Gastrocnemius medialis (tissue), 4 donors: ENCODE measurements around the gene HPCAL4.

Experiments
- CTCF ChIP-seq, 5 experiments: fragments of 450-650 bp in 3 of 5; fragments of 200-600 bp in 2 of 5; sonication (generic) in 2 of 5; IDR thresholded peaks in 4 of 5; conservative IDR thresholded peaks in 1 of 5; 1 replicate in 4 of 5; 2 replicates in 1 of 5; pipeline ENCODE4 v1.5.1; 2016 to 2019; ENCODE audit warnings: antibody characterized with exemption in 5 of 5, mild to moderate bottlenecking in 3 of 5, moderate library complexity in 3 of 5
- POLR2A ChIP-seq, 2 donors: fragments of 450-650 bp; IDR thresholded peaks; one replicate each; pipeline ENCODE4 v1.6.1; 2017; ENCODE audit warnings: antibody characterized with exemption in 2 of 2, mild to moderate bottlenecking in 2 of 2, moderate library complexity in 2 of 2

GRCh38 chr1:39700348-39700747, 9.1 kb upstream of the HPCAL4 start:
- TF ChIP-seq POLR2A (IDR thresholded peaks at IDR 0.05), result no peak
- TF ChIP-seq CTCF (IDR thresholded peaks at IDR 0.05 in 4 of 5, conservative IDR thresholded peaks at IDR 0.05 in 1 of 5), result no peak
